ENCODE results near the gene BEST4. TPM values are rescaled to one million over a fixed set of nuclear protein-coding genes. Genes with fewer than 3 reads are reported as not detected.
A peak's percentile ranks its signal among the peaks of the same experiment; 100 is the strongest.
"Not testable (repeated sequence)": the region's sequence is repeated elsewhere in the genome, so short reads cannot be mapped to it uniquely, and the experiment has no call there.

BEST4 gene
- total RNA-seq, 1 donor from 2014 or later: not detected

DNA sequence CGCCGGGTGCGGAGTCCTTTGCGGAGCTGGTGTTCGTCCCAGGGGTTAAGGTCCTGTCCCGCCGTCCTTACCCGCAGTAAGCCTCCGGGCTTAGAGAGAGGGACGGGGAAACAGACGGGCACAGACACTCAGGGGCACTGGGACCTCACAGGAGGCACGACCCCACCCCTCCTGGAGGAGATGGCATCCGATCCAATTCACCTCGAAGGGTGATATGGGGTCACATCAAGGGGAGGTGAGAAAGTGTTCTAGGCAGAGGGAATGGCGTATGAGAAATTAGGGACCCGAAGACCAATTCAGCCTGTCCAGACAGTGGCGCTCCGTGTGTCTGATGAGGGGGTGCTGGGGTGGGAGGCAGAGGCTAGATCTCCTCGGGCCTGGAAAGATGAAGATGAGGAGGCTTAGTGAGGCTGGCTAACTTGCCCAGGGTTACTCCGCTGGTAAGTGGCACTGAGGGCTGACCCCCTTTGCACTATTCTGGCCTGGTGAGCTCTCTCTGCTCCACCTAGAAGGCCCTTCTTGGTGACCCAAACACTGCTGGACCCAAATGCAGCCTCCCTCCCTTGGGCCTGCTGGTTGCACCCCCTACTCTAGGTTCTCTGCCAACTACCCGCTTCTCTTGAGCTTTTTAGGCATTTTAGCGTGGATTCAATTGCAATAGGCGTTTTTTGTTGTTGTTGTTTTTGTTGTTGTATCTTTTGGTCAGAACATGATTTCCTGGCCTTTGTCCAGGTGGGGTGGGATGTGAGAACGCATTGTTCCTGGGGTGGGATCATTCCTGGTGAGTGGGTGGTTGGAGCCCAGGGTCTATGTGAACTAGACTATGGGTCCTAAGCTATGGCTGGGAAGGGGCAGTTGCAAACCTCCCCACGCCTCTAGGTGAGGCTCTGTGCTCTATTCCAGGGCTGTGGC, 32.6 kb upstream of the BEST4 start:
- peak overlapping the region; percentile 45 for H3K4me3 ChIP-seq (ENCODE audit: low read depth, low read length)
- DNase-seq (ENCODE audit: low read depth) (no peak), FAIRE-seq (no peak)
- H3K36me3 ChIP-seq (ENCODE audit: control insufficient read depth, insufficient read depth, low read length): no peaks in the 10 kb centered on the region
- TF ChIP-seq CTCF (IDR thresholded peaks at IDR 0.05; ENCODE audit: insufficient read depth, low read length, severe bottlenecking): no peak
- H3K27me3 ChIP-seq (ENCODE audit: control insufficient read depth, insufficient read depth, low read length): no peaks in the 10 kb centered on the region

- DNase-seq (ENCODE audit: low read depth) (peak; percentile 92), FAIRE-seq (peak; percentile 92)
- Histone ChIP-seq H3K27me3 (ENCODE audit: control insufficient read depth, insufficient read depth, low read length) (no peaks in the 10 kb centered on the region), H3K4me3 (ENCODE audit: low read depth, low read length) (peak overlapping the region; percentile 45), H3K36me3 (ENCODE audit: control insufficient read depth, insufficient read depth, low read length) (no peaks in the 10 kb centered on the region)
- TF ChIP-seq CTCF (IDR thresholded peaks at IDR 0.05; ENCODE audit: insufficient read depth, low read length, severe bottlenecking): peak; percentile 1
Measured at GRCh38 chr1:44819608-44820327, 31.8 kb upstream of the BEST4 start.

- H3K27me3 ChIP-seq (ENCODE audit: control insufficient read depth, insufficient read depth, low read length): no peaks in the 10 kb centered on the region
- H3K4me3 ChIP-seq (ENCODE audit: low read depth, low read length): peak overlapping the region; percentile 45
- FAIRE-seq: no peak
- no peaks in the 10 kb centered on the region for H3K36me3 ChIP-seq (ENCODE audit: control insufficient read depth, insufficient read depth, low read length)
- no peak for TF ChIP-seq CTCF (IDR thresholded peaks at IDR 0.05; ENCODE audit: insufficient read depth, low read length, severe bottlenecking)
- no peak for DNase-seq (ENCODE audit: low read depth)
Measured at GRCh38 chr1:44819196-44819607, 31.2 kb upstream of the BEST4 start.

DNA sequence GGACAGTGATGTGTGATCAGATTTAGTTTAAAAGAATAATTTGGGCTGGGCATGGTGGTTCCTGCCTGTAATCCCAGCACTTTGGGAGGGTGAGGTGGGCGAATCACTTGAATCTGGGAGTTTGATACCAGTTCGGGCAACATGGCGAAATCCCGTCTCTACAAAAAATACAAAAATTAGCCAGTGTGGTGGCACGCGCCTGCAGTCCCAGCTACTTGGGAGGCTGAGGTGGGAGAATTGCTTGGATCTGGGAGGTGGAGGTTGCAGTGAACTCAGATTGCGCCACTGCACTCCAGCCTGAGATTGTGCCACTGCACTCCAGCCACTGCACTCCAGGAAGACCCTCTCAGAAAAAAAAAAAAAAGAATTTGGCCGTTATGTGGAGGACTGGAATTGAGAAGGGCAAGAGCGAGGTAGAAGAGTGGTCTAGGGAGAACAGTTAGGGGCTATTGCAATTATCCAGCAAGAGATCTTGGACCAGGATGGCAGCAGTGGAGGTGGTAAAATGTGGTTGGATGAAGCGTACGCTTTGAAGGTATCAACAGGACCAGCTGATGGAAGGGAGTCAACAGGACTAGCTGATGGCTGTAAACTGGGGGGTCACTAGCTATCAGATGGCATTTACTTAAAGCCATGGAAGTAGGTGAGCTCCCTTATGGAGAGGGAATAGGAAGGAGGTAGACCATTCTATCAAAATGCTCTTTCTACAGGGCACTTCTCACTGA, 30.0 kb upstream of the BEST4 start:
- TF ChIP-seq CTCF (IDR thresholded peaks at IDR 0.05; ENCODE audit: insufficient read depth, low read length, severe bottlenecking): no peak
- H3K4me3 ChIP-seq (ENCODE audit: low read depth, low read length): no peak overlapping the region
- DNase-seq (ENCODE audit: low read depth) (no peak), FAIRE-seq (no peak)
- H3K36me3 ChIP-seq (ENCODE audit: control insufficient read depth, insufficient read depth, low read length): no peaks in the 10 kb centered on the region
- no peaks in the 10 kb centered on the region for H3K27me3 ChIP-seq (ENCODE audit: control insufficient read depth, insufficient read depth, low read length)

DNA sequence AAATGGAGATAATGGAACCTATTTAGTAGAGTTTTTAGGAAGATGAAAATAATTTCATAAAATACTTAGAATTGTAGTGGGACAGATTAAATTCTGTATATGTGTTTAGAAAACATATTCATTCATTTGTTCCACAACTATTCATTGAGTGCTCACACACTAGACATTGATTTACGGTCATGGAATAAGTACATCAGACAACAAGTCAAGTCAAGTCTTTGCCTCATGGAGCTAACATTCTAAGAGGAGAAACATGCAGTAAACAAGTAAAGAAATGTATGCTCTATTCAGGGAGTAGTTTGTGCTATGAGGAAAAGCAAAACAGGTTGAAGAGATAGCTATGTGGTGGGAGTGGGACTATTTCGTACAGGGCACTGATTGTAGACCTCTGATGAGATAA, 29.3 kb upstream of the BEST4 start:
- H3K27me3 ChIP-seq (ENCODE audit: control insufficient read depth, insufficient read depth, low read length): no peaks in the 10 kb centered on the region
- no peaks in the 10 kb centered on the region for H3K36me3 ChIP-seq (ENCODE audit: control insufficient read depth, insufficient read depth, low read length)
- no peak for DNase-seq (ENCODE audit: low read depth)
- H3K4me3 ChIP-seq (ENCODE audit: low read depth, low read length): no peak overlapping the region
- TF ChIP-seq CTCF (IDR thresholded peaks at IDR 0.05; ENCODE audit: insufficient read depth, low read length, severe bottlenecking): no peak
- no peak for FAIRE-seq

- not testable (repeated sequence) for FAIRE-seq; H3K36me3 ChIP-seq (ENCODE audit: control insufficient read depth, insufficient read depth, low read length); H3K4me3 ChIP-seq (ENCODE audit: low read depth, low read length); DNase-seq (ENCODE audit: low read depth); H3K27me3 ChIP-seq (ENCODE audit: control insufficient read depth, insufficient read depth, low read length)
Measured at GRCh38 chr1:44815926-44816325, 28.0 kb upstream of the BEST4 start.
